Posterior vena cava (tissue), 2 donors: ENCODE measurements around the gene PSMA7. TPM values are rescaled to one million over a fixed set of nuclear protein-coding genes. Genes with fewer than 3 reads are reported as not detected.

ENCODE experiments used
- DNase-seq: peaks from one replicate; pipeline ENCODE4 v3.0.0-alpha.2; 2020; ENCODE audit warnings: low spot score
- intact Hi-C, 2 donors: fragments of 100-400 bp; cut with DNase I; formaldehyde crosslinking; loops; one replicate each; pipeline versions ENCODE4 v1.14.1 to v1.14.2; 2022 to 2023
- total RNA-seq, 2 donors: library from RNA; stranded (reverse); fragmentation: NEBNext Ultra II Directional; extraction: Animal tissue kit (Norgen Biotek cat#: 25700); gene quantifications; one replicate each; pipeline ENCODE4 v1.2.1, GENCODE V29; 2021
- donor health status: DM: yes; HTN: yes; CAD: no.
- donor health status: DM: yes; HTN: yes; CAD: no.

PSMA7 gene
- total RNA-seq, 2 donors from 2014 or later = 179 to 194 TPM

GRCh38 chr20:62129731-62130531 lies 13.3 kb downstream of the PSMA7 start:
- intact Hi-C loops = no loop called here
- DNase-seq = no peak

GRCh38 chr20:62128502-62128901 lies 14.7 kb downstream of the PSMA7 start:
- DNase-seq = no peak
- intact Hi-C loops = no loop called here

GRCh38 chr20:62127799-62128198 lies 15.4 kb downstream of the PSMA7 start:
- intact Hi-C loops = no loop called here
- DNase-seq = no peak

- no peak for DNase-seq
- intact Hi-C loops = no loop called here
These were observed 17.1 kb downstream of the PSMA7 start for GRCh38 chr20:62126141-62126540.

GRCh38 chr20:62123450-62124118 lies 19.6 kb downstream of the PSMA7 start:
- intact Hi-C loops = loop anchor here (5.0 kb wide), 1 partner anchor 56 kb away; the partner anchor contains the start of gene TAF4 (in 2 of the 2)

GRCh38 chr20:62122654-62123449 lies 20.3 kb downstream of the PSMA7 start:
- intact Hi-C loops = loop anchor here (5.0 kb wide), 1 partner anchor 56 kb away; the partner anchor contains the start of gene TAF4 (in 2 of the 2)
- no peak for DNase-seq

More at GRCh38 chr20:62123450-62124118, 19.6 kb downstream of the PSMA7 start:
- DNase-seq = no peak

- peak; percentile 99 for DNase-seq
- intact Hi-C loops = loop anchor here (5.0 kb wide), 1 partner anchor 55 kb away; the partner anchor contains the start of gene TAF4 (in 2 of the 2)
These were observed 21.2 kb downstream of the PSMA7 start, which contains the start of gene LSM14B for GRCh38 chr20:62121776-62122653. Gene LSM14B, plus strand, starts transcription at chr20:62122475. Its CDS starts 192 bp downstream, at chr20:62122667.

GRCh38 chr20:62120990-62121775 lies 22.0 kb downstream of the PSMA7 start:
- DNase-seq = peak; percentile 88

GRCh38 chr20:62120365-62120762 lies 22.8 kb downstream of the PSMA7 start:
- intact Hi-C loops = loop anchor here (5.0 kb wide), 1 partner anchor 53 kb away; the partner anchor contains the start of gene TAF4 (in 2 of the 2)
- DNase-seq = no peak

More at GRCh38 chr20:62120990-62121775, 22.0 kb downstream of the PSMA7 start:
- intact Hi-C loops = loop anchor here (5.0 kb wide), 1 partner anchor 54 kb away; the partner anchor contains the start of gene TAF4 (in 2 of the 2)

- DNase-seq = no peak
- intact Hi-C loops = loop anchor here (5.0 kb wide), 1 partner anchor 52 kb away; the partner anchor contains the start of gene TAF4 (in 2 of the 2)
These were observed 23.4 kb downstream of the PSMA7 start for GRCh38 chr20:62119591-62120364.

- intact Hi-C loops = no loop called here
- no peak for DNase-seq
These were observed 24.1 kb downstream of the PSMA7 start for GRCh38 chr20:62119115-62119514.

GRCh38 chr20:62118113-62119043 lies 24.8 kb downstream of the PSMA7 start:
- intact Hi-C loops = no loop called here
- no peak for DNase-seq

- no peak for DNase-seq
These were observed 25.5 kb downstream of the PSMA7 start for GRCh38 chr20:62117658-62118057.

GRCh38 chr20:62117362-62117646 lies 25.9 kb downstream of the PSMA7 start:
- DNase-seq = no peak
- intact Hi-C loops = no loop called here

More at GRCh38 chr20:62117658-62118057, 25.5 kb downstream of the PSMA7 start:
- intact Hi-C loops = no loop called here

GRCh38 chr20:62116558-62117361 lies 26.4 kb downstream of the PSMA7 start:
- no peak for DNase-seq
- intact Hi-C loops = no loop called here
